NCI-H1694 (cell line): ENCODE data around the gene DNAH10.
"Not testable (repeated sequence)": the region's sequence is repeated elsewhere in the genome, so short reads cannot be mapped to it uniquely, and the experiment has no call there.

Experiments
- DNase-seq: peaks from one replicate; lab custom pipeline; 2025; lab: John Stamatoyannopoulos, UW

The DNAH10 gene

DNA sequence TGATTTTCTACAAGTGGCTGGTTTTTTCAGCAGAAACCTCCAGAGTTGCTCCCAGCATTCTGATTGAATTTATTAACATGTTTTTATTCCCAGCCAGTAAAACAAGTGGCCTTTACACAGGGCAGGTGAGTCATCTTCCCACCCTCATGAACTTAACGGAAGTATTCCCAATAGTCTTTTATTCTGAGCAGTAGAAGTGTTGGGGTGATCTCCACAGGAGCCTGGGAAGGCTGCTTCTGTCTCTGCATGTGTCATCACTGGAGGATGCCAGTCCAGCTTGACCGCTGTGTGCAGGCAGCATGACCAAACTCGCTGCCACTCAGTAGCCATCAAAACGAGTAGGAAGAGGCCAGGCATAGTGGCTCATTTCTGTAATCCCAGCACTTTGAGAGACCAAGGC, 13.4 kb upstream of the DNAH10 start:
- DNase-seq, result no peak

DNA sequence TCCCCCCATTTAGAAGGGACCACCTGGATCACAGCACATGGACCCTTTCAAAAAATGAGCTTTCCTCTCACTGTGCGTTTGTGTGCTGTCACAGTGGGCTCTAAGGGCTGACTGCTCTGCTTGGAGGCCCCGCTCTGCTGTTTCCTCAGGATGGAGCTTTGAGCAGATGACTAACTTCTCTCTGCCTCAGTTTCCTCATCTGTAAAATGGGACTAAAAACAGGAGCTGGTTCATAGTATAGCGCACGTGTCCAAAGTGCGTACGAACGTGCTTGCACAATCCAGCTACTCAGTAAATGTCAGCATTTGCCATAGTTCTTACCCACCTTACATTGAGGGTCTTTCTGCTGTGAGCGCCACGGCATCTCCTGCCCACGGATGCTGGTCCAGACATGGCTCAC, 12.7 kb upstream of the DNAH10 start:
- no peak for DNase-seq

DNA sequence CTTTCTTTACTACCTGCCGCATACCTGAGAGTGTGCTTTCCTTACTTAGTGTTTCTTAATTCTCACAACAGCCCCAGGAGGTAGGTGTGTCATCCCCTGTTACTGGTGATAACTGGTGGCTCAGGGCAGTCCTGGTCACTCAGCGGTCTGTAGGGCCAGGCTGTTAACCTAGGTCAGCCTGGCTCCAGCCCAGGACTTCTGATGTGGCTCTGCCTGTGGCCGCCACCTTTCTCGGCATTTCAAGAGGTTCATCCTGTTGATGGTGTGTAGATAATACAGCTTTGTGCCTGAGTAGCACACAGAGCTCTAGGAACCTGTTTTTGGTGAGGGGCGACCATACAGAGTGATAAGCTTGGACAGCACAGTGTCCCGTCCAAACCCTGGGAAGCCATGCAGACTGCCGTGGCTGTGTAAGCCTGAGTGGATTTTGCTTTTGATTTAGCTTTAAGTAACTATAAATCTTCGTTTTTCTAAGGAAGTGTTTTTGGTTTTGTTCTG, 11.9 kb upstream of the DNAH10 start:
- DNase-seq, result no peak

DNA sequence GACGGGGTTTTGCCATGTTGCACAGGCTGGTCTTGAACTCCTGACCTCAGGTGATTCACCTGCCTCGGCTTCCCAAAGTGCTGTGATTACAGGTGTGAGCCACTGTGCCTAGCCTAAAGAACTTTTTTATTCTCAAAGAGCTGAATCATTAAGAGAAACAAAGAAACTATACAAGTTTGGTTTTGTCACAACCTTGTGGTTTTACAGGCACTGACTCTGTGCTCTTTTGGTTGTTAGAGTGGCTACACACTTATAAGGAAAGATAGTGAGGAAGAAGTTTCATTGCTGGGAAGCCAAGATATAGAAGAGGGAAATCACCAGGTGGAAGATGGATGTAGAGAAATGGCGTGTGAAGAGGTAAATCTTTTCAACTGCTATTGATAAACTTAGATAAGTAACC, 10.1 kb upstream of the DNAH10 start:
- no peak for DNase-seq

GRCh38 chr12:123754041-123754772, 7.9 kb upstream of the DNAH10 start:
- DNase-seq, result no peak

- DNase-seq, result no peak
Measured at GRCh38 chr12:123757561-123757960, 4.5 kb upstream of the DNAH10 start.

DNA sequence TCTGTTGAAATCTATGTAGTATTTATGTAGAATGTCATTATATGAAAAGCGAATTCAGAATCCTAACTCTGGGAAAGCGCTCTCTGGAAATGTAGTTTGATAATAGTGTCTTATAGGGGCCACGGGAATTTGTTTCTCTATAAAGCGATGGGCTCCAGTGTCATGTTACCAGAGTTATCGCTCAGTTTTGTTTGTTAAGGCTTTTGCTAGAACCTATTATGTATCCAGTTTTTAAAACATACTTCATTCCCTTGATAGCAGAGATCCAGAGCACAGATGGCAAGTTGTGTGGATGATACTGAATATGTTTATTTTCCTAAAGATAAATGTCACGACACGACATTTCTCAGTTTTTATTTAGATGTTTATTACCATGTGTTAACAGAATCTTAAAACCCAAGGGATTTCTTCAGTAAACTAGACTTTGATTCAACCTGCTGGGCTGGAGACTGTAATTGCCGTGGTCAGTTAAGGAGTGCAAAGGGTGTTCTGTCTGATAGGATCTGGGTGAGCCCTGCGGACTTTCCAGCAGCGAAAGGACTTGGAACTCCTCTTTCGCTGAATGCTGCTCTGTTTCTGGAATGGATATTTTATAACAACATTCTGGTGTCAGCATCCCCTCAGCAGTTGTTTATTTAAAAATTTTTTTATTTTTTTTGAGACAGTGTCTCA, 1.7 kb upstream of the DNAH10 start:
- no peak for DNase-seq

GRCh38 chr12:123762715-123763052, 583 bp downstream of the DNAH10 start:
- no peak for DNase-seq

DNA sequence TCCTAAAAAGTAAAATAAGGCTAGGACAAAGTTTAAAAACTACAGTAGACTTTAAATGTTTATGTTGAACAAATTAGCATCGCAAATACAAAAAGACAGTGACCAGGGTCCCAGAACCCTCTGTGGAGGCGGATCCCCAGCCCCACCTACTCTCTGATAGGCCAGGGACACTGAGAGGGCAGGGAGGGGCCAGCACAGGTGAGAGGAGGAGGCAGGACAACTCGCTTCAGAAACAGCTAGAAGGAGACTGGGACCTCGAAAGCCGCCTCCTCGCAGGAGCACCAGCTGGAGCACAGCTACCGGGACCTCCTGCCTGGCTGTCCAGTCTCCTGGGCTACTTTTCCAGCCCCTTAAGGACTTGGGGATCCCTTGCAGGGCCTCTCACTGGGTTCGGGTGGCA, 992 bp downstream of the DNAH10 start:
- no peak for DNase-seq

GRCh38 chr12:123764109-123764508, 2.0 kb downstream of the DNAH10 start:
- no peak for DNase-seq

DNA sequence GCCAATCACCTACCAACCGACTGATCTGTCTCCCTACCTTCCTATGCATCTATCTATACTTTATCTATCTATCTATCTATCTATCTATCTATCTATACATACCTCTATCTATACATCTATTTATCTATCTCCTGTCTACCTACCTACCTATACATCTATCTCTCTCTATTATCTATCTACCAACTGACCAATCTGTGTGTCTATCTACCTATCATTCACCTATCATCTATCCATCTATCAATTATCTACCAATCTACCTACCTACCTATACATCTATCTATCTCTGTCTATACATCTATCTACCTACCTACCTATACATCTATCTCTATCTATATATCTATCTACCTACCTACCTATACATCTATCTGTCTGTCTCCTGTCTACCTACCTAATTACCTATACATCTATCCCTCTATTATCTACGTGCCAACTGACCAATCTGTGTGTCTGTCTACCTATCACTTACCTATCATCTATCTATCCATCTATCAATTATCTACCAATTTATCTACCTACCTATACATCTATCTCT, 3.5 kb downstream of the DNAH10 start:
- no peak for DNase-seq

DNA sequence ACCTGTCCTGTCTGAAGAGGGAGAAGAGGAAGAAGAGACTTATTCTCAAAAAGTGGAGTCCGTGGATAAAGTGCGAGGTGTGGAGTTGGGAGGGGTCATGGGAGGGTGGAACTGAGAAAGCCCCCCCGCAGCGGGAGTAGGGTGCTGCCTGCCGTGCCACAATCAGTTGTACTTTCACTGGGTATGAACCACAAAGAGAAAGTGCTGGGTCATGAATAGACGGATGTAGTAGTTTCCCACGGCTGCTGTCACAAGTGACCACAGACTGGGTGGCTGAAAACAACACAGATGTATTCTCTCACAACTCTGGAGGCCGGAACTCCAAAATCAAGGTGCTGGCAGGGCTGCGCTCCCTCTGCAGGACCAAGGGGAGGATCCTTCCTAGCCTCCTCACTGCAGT, 5.5 kb downstream of the DNAH10 start:
- DNase-seq, result no peak

DNA sequence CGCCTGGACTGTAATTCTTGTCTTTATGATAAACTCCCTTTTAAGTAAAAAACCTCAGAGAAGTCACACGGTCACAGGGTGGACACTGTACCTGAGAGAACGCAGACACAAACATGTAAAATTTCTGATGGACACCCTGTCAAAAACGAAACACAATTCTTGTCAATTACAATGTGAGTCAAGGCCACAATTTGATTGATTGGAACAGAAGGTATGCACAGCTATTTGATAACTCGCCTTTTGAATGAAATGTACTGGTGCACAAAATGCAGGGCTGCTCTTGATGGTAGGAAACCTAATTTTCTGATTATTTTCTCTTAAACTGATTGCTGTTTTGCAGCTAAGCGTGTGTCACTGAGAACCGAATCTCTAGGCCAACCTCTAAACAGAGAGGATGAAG, 9.2 kb downstream of the DNAH10 start:
- DNase-seq, result no peak

- no peak for DNase-seq
Measured at GRCh38 chr12:123772074-123772473, 10.0 kb downstream of the DNAH10 start.

GRCh38 chr12:123773375-123773774, 11.3 kb downstream of the DNAH10 start:
- no peak for DNase-seq

DNA sequence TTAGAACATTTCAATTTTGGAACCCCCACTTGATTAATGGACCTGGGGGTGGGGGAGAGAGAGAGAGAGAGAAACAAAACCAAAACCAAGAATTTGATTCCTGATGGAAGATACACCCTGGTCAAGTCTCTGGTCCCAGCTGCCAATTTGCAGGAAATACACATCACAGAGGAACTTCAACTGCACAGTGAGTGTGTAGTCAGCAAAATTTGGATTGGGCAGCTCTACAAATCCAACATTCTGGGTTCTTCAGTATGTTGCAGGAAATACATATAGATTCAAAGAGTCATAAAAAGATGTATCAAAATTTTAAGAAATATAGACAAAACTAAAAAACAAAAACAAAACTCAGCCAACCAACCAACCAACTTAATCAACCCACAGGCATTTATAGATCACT, 17.4 kb downstream of the DNAH10 start:
- no peak for DNase-seq

DNA sequence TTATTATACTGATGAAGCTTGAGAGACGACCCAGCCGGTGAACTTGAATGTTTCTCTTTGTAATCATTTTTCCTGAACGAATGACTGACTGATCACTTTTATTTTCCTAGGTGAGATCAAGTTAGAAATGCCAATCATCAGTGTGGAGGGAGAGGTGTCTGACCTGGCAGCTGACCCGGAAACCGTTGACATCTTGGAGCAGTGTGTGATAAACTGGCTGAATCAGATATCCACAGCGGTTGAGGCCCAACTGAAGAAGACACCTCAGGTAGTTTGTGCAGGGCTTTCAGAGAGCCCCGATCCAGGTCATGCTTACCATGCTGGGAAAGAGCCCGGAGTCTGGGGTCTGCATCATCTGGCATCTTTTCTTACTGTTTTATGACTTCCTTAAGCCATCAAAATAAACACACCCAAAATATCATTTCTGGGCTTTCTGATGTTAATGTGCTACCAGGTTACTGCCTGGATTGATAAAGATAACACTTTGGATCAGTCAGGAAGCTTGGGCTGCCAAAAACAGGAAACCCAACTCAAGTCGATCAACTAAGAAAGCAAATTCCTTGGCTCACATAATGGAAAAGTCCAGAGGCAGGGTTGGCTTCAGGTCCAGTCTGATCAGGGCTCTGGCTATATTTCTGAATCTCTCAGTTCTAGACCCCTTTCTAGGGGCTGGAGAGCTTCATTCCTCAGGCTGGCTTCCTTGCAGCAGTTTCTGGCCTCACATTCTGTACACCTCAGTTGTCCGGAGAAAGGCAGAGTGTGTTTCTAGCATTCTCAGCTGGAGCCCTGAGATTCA, 21.1 kb downstream of the DNAH10 start:
- DNase-seq, result no peak

DNA sequence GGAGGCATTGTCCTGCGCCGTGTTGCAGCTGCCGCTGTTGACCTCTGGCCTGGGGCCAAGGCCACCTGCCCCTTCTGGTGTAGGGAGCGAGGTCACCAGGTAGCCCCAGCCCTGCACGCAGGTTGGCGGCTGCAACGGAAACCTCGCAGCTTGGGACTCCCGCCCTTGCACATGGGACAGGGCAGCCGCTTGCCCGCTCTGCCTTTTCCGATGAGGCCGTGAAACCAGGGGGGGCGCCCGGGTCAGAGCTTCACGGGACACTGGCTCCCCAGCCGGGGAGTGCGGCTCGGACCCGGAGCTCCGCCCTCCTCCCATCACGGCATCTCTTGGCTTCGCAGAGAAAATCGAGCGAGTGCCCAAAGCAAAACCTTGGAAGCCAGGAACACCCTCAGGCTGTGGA, 25.4 kb downstream of the DNAH10 start:
- DNase-seq, result no peak

GRCh38 chr12:123788541-123788940, 26.4 kb downstream of the DNAH10 start:
- DNase-seq, result no peak

GRCh38 chr12:123789422-123789821, 27.3 kb downstream of the DNAH10 start:
- DNase-seq, result not testable (repeated sequence)

DNA sequence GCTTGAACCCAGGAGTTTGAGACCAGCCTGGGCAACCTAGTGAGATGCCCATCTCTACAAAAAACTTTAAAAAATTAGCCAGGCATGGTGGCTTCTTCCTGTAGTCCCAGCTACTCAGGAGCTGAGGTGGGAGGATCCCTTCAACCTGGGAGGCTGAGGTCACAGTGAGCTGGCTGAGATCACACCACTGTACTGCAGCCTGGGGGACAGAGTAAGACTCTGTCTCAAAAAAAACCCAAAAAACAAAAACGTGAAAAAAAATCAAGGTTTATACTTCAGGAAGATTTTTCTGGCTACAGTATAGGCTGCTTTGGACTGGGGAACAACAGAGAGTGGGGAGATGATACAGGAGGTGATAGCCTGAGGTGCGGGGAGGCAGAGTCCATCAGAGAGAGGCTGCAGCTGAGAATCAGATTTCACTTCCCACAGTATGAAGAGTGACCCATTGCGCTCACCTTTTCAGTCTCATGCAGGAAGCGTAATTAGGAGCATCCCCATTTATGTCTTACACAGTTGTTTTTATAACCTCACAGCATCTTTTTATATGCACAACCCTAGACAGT, 28.9 kb downstream of the DNAH10 start:
- no peak for DNase-seq

GRCh38 chr12:123794027-123794426, 31.9 kb downstream of the DNAH10 start:
- no peak for DNase-seq
